SKM-1 treated with dmso at 0.1 percent for 144 hours (cell line): ENCODE results near the gene PDPK1.
A peak's percentile ranks its signal among the peaks of the same experiment; 100 is the strongest.
"Not testable (repeated sequence)": the region's sequence is repeated elsewhere in the genome, so short reads cannot be mapped to it uniquely, and the experiment has no call there.

ENCODE experiments used
- DNase-seq: peaks from one replicate; lab custom pipeline; 2025; ENCODE audit not compliant: unreplicated experiment; lab: John Stamatoyannopoulos, UW

PDPK1 gene

GRCh38 chr16:2523801-2524231, 14.0 kb upstream of the PDPK1 start:
- no peak for DNase-seq

DNA sequence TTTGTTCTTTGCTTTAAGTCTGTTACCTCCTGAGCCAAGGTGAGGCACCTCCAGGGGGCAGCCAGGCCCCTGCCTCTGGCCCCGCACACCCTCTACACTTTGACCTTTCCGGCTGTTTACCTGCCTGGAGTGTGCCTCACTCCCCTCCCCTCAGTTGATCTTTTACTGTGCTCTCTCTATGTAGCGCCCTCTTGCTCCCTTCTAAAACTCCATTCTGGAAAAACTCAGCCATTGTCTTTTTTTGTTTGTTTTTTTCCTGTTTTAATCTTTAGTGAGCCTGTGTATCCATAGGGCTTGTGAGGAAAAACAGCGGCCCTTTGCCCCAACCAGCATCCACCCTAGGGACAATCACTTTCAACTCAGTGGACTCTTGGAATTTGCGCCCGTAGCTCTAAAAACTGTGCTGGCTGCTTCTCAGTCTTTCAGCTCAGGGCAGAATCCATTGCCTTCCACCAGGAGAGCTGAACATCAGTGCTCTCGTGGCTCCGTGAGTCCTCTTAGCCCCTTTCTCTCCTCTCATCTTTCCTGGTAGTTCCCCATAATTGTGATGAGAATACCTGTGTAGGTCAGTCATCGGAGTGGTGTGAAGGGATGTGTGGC, 13.4 kb upstream of the PDPK1 start:
- DNase-seq, result no peak

DNA sequence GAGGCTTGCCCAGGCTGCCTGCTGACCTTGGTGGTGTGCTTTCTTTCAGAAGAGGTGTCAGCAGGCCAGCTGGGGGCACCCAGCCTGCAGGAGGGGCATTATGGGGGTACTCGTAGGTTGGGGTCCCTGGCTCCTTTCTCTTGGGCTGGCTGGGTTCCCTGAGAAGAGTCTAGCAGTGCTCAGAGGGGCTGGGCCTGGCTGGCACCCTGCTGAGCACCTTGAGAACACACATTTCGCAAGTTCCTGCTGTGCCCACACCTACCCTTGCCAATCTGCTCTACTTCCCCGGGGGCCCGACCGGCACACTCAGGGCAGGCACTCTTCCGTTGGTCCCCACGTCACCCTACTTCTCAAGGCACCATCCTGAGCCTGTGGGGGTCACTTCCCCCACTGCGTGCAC, 11.7 kb upstream of the PDPK1 start:
- DNase-seq, result no peak

DNA sequence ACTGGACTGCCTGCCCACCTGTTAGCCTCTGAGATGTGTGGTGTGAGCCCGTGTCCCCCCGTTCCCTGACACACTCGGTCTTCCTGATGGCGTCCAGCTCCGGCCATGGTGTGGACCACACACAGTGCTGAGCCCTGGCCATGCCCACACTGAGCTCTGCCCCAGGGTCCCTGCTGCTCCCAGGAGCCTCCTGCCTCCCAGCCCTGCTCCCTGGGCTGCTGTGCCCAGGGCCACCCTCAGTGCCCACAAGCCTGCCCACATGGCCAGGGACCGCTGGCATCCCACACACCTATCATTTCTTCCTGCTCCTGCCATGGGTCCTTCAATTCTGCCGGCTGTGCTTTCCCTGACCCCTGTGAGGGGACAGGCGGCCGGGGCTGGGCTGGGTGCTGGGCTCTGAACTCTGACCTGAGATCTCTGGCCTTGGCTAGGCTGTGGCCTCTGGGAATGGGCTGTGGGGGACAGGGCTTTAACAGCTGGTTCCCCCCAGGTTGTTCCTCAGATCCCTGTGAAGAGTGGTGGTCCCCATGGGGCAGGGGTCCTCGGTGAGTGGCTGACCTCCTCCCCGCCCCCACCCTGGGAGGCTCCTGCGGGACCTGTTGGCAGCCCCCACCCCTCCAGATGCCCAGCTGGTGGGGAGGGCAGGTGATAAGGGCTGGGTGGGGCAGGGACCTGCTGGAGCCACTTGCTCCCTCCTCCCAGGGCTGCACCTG, 10.6 kb upstream of the PDPK1 start:
- DNase-seq, result no peak

DNA sequence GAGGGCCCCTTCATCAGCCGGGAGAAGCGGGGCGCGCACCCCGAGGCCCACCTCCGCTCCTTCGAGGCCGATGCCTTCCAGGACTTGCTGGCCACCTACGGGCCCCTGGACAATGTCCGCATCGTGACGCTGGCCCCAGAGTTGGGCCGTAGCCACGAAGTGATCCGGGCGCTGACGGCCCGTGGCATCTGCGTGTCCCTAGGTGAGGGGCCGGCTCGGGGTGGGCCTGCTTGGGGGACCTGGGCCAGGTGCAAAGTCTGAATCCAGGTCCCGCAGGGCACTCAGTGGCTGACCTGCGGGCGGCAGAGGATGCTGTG, 10.1 kb upstream of the PDPK1 start:
- DNase-seq, result no peak

GRCh38 chr16:2528161-2529060, 9.4 kb upstream of the PDPK1 start:
- DNase-seq, result no peak

DNA sequence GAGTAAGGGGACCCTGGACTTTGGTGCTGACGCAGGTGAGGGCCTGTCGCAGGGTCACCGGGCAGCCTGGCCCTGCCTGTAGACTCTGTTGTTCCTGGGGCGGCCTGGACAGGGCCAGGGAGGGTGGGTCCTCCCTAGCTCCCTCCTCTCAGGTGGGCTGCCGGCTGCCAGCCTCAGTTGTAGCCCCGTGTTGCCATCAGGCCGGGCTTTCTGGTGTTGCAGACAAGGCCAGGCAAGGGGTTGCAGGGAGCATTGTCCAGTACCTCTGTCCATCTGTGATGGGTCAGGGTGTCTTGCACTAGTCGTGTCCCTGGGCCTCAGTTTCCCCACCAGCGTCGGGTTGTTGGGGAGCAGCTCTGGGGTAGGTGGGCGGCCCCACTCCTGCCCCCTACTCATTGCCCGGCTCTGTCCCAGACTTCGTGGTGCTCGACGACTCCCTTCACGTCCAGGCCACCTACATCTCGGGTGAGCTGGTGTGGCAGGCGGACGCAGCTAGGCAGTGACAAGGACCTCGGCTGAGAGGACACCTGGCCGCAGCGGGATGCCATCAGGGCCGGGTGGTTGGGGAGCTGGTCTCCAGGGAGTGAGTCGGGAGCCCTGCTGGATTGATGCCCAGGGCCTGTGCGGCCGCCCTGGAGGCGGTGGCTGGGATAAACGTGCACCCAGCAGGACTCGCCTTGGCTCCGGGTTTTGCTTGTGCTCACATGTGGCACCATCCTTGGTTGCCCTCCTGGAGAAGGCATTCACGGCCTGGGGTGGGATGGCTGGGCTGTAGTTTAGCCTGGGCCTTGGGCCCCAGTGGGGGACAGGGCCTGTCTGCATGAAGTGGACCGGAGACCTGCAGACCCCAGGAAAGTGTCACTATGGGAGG, 8.5 kb upstream of the PDPK1 start:
- no peak for DNase-seq

GRCh38 chr16:2529961-2530628, 7.7 kb upstream of the PDPK1 start:
- DNase-seq, result no peak

- DNase-seq, result no peak
Measured at GRCh38 chr16:2530629-2531318, 7.0 kb upstream of the PDPK1 start.

DNA sequence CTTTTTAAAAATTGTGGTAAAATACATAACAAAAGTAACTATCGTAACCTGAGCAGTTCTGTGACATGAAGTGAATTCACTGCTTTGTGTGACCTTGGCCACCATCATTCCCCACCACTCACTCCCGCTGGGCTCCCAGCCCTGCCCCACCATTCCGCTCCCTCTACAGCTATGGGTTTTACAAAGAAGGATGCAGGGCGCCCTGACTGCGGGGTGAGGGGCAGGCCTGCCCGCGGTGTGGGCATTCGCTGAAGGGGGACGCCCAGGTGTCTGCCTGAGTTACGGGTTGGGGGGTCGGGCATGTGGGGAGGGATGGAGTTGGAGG, 6.5 kb upstream of the PDPK1 start, which contains the start of gene CEMP1:
TSS of gene CEMP1 (minus strand) at position 38 of the 325 bp plus-strand sequence. CDS start 335 bp downstream, outside the sequence.
- DNase-seq, result no peak

DNA sequence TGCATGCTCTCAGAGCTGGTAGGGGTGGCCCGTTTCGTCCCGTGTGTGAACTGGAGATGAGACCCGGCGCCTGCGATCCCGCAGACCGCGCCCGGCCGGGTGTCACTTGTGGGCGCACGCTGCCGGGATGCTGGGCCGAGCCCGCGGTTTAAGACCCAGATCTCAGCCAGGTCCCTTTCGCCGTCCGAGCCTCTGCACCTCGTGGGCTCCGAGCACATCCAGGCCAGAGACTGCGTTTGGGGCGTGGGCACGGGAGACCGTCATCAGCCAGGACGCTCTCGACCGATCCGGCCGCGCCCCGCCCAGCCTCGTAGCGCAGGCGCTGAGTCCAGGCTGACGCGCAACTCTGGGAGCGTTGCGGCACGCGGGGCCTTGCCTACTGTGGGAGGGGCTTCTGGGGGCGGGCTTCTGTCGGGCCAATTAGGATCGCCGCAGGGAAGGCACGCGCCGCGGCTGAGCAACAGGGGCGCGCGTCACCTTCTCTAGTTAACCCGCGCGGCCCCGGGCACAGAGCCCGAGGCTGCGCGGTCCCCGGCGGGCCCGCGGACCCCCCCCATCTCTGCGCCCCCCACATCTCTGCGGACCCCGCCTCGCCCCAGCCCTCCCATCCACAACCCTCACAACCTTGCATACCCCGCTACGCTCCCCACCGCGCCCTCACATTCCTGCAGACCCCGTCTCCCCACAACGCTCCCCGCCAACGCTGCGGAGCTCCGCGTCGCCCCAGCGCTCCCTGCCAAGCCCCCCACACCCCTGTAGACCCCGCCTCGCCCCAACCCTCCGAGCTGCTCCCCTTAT, 5.9 kb upstream of the PDPK1 start:
- peak; percentile 96 for DNase-seq

GRCh38 chr16:2532494-2533141, 5.2 kb upstream of the PDPK1 start:
- peak; percentile 42 for DNase-seq

DNA sequence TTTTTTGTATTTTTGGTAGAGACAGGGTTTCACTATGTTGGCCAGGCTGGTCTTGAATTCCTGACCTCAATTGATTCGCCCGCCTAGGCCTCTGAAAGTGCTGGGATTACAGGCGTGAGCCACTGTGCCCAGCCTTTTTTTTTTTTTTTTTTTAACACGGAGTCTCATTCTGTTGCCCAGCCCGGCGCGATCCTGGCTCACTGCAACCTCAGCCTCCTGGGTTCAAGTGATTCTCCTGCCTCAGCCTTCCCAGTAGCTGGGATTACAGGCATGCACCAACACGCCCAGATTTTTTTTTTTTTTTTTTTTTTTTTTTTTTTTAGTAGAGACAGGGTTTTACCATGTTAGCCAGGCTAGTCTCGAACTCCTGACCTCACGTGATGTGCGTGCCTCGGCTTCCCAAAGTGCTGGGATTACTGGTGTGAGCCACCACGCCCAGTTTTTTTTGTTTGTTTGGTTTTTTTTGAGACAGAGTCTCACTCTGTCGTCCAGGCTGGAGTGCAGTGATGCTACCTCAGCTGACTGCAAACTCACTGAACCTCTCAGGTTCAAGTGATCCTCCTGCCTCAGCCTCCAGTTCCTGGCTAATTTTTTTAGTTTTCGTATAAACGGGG, 4.6 kb upstream of the PDPK1 start:
- not testable (repeated sequence) for DNase-seq

- DNase-seq, result no peak
Measured at GRCh38 chr16:2533912-2534311, 3.9 kb upstream of the PDPK1 start.

GRCh38 chr16:2534335-2534734, 3.5 kb upstream of the PDPK1 start:
- not testable (repeated sequence) for DNase-seq

DNA sequence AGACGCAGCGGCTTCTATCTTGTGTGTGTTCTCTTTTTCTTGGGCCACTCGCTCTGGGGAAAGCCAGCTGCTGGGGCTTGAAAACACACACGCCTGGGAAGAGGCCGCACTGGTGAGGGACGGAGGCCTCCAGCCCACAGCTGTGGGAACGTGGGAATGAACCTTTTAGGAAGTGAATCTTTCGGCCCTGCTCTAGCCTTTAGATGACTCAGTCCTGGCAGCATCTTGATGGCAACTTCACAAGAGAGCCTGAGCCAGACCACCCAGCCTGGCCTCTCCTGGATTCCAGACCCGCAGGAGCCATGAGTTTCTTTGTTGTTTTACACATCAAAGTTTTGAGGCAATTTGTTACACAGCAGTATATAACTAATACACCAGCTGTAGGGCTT, 2.2 kb upstream of the PDPK1 start:
- no peak for DNase-seq

DNA sequence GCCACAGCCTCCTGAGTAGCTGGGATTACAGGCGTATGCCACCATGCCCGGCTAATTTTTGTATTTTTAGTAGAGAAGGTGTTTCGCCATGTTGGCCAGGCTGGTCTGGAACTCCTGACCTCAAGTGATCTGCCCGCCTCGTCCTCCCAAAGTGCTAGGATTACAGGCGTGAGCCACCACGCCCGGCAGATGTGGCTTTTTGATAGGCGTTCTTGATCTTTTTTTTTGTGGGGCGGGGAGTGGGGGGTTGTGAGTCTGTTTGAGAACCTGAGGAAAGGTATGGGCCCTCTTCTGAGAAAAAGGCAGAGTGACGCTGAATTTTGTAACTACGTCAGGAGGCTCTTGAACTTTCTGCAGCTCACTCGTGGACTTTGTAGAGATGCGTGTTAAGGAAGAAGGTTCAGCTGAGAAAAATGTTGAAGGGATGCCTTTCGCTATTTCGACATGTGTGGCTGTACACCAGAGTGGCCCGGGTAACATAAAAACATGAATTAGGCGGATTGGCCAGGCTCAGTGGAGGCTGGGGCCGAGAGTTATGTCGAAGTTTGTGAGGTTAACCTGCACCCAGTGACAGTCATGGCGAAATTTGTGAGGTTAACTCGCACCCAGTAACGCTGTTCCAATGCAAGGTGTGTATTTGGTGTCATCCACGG, 1.5 kb downstream of the PDPK1 start:
- not testable (repeated sequence) for DNase-seq
